Mesenchymal stem cell (in vitro differentiated cells and primary cell): ENCODE results near the gene FZD7.

Experiments used
- DNase-seq: peaks from one replicate; pipeline ENCODE4 v3.0.0-alpha.2; 2013
- H2AFZ ChIP-seq: one replicate; pipeline ENCODE4 v1.6.1; 2013; ENCODE audit warnings: low read depth, mild to moderate bottlenecking, control low read depth, inconsistent platforms, low read length, moderate library complexity
- H2AK5ac ChIP-seq: 2 replicates; pipeline ENCODE4 v1.6.1; 2013; ENCODE audit warnings: low read length, moderate library complexity, mild to moderate bottlenecking, inconsistent platforms; ENCODE audit not compliant: severe bottlenecking
- H2BK120ac ChIP-seq: one replicate; pipeline ENCODE4 v1.6.1; 2013; ENCODE audit warnings: low read depth, mild to moderate bottlenecking, inconsistent platforms, low read length, moderate library complexity
- H2BK12ac ChIP-seq, 2 experiments: one replicate each; pipeline ENCODE4 v1.6.1; 2013; ENCODE audit warnings: inconsistent platforms in 2 of 2, low read length in 2 of 2, mild to moderate bottlenecking in 2 of 2, moderate library complexity in 2 of 2, control low read depth in 1 of 2
- H2BK15ac ChIP-seq: one replicate; pipeline ENCODE4 v1.6.1; 2013; ENCODE audit warnings: mild to moderate bottlenecking, low read depth, inconsistent platforms; ENCODE audit not compliant: poor library complexity, severe bottlenecking
- H2BK5ac ChIP-seq: 2 replicates; pipeline ENCODE4 v1.6.1; 2013; ENCODE audit warnings: low read depth, mild to moderate bottlenecking, low read length, control low read depth, inconsistent platforms; ENCODE audit not compliant: poor library complexity, severe bottlenecking
- H3K14ac ChIP-seq, 2 experiments: one replicate each; pipeline ENCODE4 v1.6.1; 2013; ENCODE audit warnings: inconsistent platforms in 2 of 2, low read length in 2 of 2, control low read depth in 1 of 2, mild to moderate bottlenecking in 1 of 2, moderate library complexity in 1 of 2
- H3K18ac ChIP-seq, 2 experiments: one replicate each; pipeline ENCODE4 v1.6.1; 2013; ENCODE audit warnings: inconsistent platforms in 2 of 2, low read length in 2 of 2, control low read depth in 1 of 2, low read depth in 1 of 2, mild to moderate bottlenecking in 1 of 2
- H3K23ac ChIP-seq, 2 experiments: one replicate each; pipeline ENCODE4 v1.6.1; 2013; ENCODE audit warnings: inconsistent platforms in 2 of 2, low read length in 2 of 2, mild to moderate bottlenecking in 2 of 2, moderate library complexity in 2 of 2, control low read depth in 1 of 2
- H3K27ac ChIP-seq: 2 replicates; pipeline ENCODE4 v1.5.1; 2013; ENCODE audit warnings: mild to moderate bottlenecking, moderate library complexity, low read length, control low read depth, inconsistent platforms; ENCODE audit not compliant: poor library complexity, severe bottlenecking
- H3K27me3 ChIP-seq, 2 experiments: 2 replicates each; pipeline versions ENCODE4 v1.6.1 to v1.7.0; 2013; ENCODE audit warnings: low read length in 2 of 2, mild to moderate bottlenecking in 2 of 2, moderate library complexity in 2 of 2, control low read depth in 1 of 2, inconsistent platforms in 1 of 2; ENCODE audit not compliant: control insufficient read depth in 1 of 2, insufficient read depth in 1 of 2
- H3K36me3 ChIP-seq, 2 experiments: 2 replicates each; pipeline versions ENCODE4 v1.6.1 to v1.7.0; 2013; ENCODE audit warnings: low read length in 2 of 2, control low read depth in 1 of 2, inconsistent platforms in 1 of 2, low read depth in 1 of 2, mild to moderate bottlenecking in 1 of 2; ENCODE audit not compliant: insufficient read depth in 2 of 2, control insufficient read depth in 1 of 2
- H3K4ac ChIP-seq, 2 experiments: one replicate each; pipeline ENCODE4 v1.6.1; 2013; ENCODE audit warnings: inconsistent platforms in 2 of 2, low read length in 2 of 2, mild to moderate bottlenecking in 2 of 2, moderate library complexity in 2 of 2, control low read depth in 1 of 2, low read depth in 1 of 2
- H3K4me1 ChIP-seq: 2 replicates; pipeline ENCODE4 v1.6.1; 2013; ENCODE audit warnings: low read depth, low read length, control low read depth; ENCODE audit not compliant: control insufficient read depth, insufficient read depth
- H3K4me2 ChIP-seq: 2 replicates; pipeline ENCODE4 v1.6.1; 2013; ENCODE audit warnings: low read length, mild to moderate bottlenecking, inconsistent platforms; ENCODE audit not compliant: poor library complexity, severe bottlenecking
- H3K4me3 ChIP-seq, 2 experiments: 2 replicates each; pipeline versions ENCODE4 v1.5.1 to v1.7.0; 2013; ENCODE audit warnings: low read length in 2 of 2, mild to moderate bottlenecking in 2 of 2, control low read depth in 1 of 2, low read depth in 1 of 2; ENCODE audit not compliant: insufficient read depth in 1 of 2
- H3K79me1 ChIP-seq: replicated peaks from 2 replicates; pipeline ENCODE4 v1.6.1; 2013; ENCODE audit warnings: mild to moderate bottlenecking, control low read depth, low read length, inconsistent platforms; ENCODE audit not compliant: poor library complexity, severe bottlenecking
- H3K9ac ChIP-seq: 2 replicates; pipeline ENCODE4 v1.7.0; 2013; ENCODE audit warnings: mild to moderate bottlenecking, low read length, moderate library complexity
- H3K9me3 ChIP-seq: 2 replicates; pipeline ENCODE4 v1.7.0; 2013; ENCODE audit warnings: mild to moderate bottlenecking, low read length; ENCODE audit not compliant: control insufficient read depth
- H4K8ac ChIP-seq: one replicate; pipeline ENCODE4 v1.6.1; 2013; ENCODE audit warnings: inconsistent platforms, mild to moderate bottlenecking, low read length, moderate library complexity
- H4K91ac ChIP-seq: one replicate; pipeline ENCODE4 v1.6.1; 2013; ENCODE audit warnings: mild to moderate bottlenecking, low read length, inconsistent platforms
- WGBS: methylation state at CpG from one replicate; pipeline ENCODE4 v1.1.7; 2013; ENCODE audit warnings: mixed read lengths; 5-methylcytosine and 5-hydroxymethylcytosine counted together

The FZD7 gene

DNA sequence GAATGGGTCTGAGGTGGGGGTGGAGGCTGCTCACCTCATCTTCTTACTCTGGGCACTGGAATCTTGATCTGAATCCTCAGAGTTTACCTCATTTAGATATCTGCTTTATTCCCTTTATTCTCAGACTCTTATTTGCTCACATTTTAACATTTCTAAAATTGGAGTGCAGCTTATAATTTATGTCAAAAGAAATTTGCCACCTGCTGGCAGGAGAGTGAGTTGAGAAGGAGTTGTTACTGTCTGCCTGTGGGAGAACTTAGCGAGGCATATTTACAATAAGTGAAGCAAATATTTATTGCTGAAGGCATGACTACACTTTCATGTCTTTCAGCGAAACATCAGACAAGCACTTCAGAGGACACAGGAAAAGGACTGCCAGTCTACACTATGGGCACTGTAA is 23.0 kb downstream of the FZD7 start:
- Histone ChIP-seq H3K27me3 (peaks cover 3 to 38% of the 10 kb centered on the region in 2 experiments), H4K91ac (no peak overlapping the region), H2BK5ac (no peak overlapping the region), H2AFZ (no peak overlapping the region), H3K4me2 (no peak overlapping the region), H2AK5ac (no peak overlapping the region), H2BK120ac (no peak overlapping the region), H3K4me3 (no peak overlapping the region), H3K23ac (no peak overlapping the region), H3K79me1 (no peaks in the 10 kb centered on the region), H3K4ac (no peak overlapping the region), H3K9ac (no peak overlapping the region), H3K18ac (no peak overlapping the region), H3K4me1 (peaks cover 2% of the 10 kb centered on the region), H3K27ac (no peak overlapping the region), H4K8ac (no peak overlapping the region), H2BK15ac (no peak overlapping the region), H2BK12ac (no peak overlapping the region), H3K14ac (no peak overlapping the region), H3K36me3 (no peaks in the 10 kb centered on the region), H3K9me3 (no peaks in the 10 kb centered on the region)
- DNase-seq: peak; percentile 28
- no CpG with 5 or more reads among the region's 2 CpGs for WGBS

- no peak for DNase-seq
- H2BK5ac ChIP-seq: no peak overlapping the region
- H3K23ac ChIP-seq: no peak overlapping the region
- H3K79me1 ChIP-seq: no peaks in the 10 kb centered on the region
- no peaks in the 10 kb centered on the region for H3K9me3 ChIP-seq
- no peak overlapping the region for H3K4me3 ChIP-seq
- H4K8ac ChIP-seq: no peak overlapping the region
- no peak overlapping the region for H2AFZ ChIP-seq
- no peak overlapping the region for H3K18ac ChIP-seq
- no peaks in the 10 kb centered on the region for H3K4me1 ChIP-seq
- no peak overlapping the region for H3K4me2 ChIP-seq
- H3K4ac ChIP-seq: no peak overlapping the region
- no peak overlapping the region for H2BK120ac ChIP-seq
- H3K36me3 ChIP-seq: no peaks in the 10 kb centered on the region
- no peak overlapping the region for H3K27ac ChIP-seq
- H3K14ac ChIP-seq: no peak overlapping the region
- H2BK15ac ChIP-seq: no peak overlapping the region
- no CpG with 5 or more reads among the region's 3 CpGs for WGBS
- H2AK5ac ChIP-seq: no peak overlapping the region
- no peak overlapping the region for H4K91ac ChIP-seq
- H2BK12ac ChIP-seq: no peak overlapping the region
- peaks cover 0 to 25% of the 10 kb centered on the region in 2 experiments for H3K27me3 ChIP-seq
- H3K9ac ChIP-seq: no peak overlapping the region
Observed at GRCh38 chr2:202060218-202060617, 26.6 kb downstream of the FZD7 start.

DNA sequence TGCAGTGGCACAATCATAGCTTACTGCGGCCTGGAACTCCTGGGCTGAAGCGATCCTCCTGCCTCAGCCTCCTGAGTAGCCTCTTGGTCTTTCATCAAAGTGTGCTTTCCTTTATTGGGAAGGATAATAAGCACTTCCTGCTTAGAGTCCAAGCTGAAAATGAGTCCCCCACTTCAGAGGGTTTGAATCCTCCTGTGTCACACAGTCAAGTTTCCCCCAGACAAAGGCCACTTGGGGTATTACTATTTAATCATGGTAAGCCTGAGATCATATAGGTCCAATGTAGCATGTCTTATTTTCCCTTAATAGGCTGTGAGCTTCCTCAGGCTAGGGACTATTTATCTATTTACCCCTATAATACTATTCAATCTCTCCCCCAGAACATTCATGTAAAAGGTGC is 28.0 kb downstream of the FZD7 start:
- Histone ChIP-seq H3K4me3 (no peak overlapping the region), H4K8ac (no peak overlapping the region), H3K27ac (no peak overlapping the region), H2AK5ac (no peak overlapping the region), H3K36me3 (no peaks in the 10 kb centered on the region), H3K18ac (no peak overlapping the region), H2AFZ (no peak overlapping the region), H3K23ac (no peak overlapping the region), H3K79me1 (no peaks in the 10 kb centered on the region), H3K9me3 (no peaks in the 10 kb centered on the region), H4K91ac (no peak overlapping the region), H3K9ac (no peak overlapping the region), H2BK15ac (no peak overlapping the region), H3K4me1 (no peaks in the 10 kb centered on the region), H3K4me2 (no peak overlapping the region), H3K27me3 (peaks cover 0 to 10% of the 10 kb centered on the region in 2 experiments), H3K14ac (no peak overlapping the region), H2BK5ac (no peak overlapping the region), H2BK120ac (no peak overlapping the region), H2BK12ac (no peak overlapping the region), H3K4ac (no peak overlapping the region)
- 100% methylated on average over 2 of the region's 2 CpGs for WGBS
- DNase-seq: no peak

- H3K27me3 ChIP-seq: no peaks in the 10 kb centered on the region
- H3K4me2 ChIP-seq: peak overlapping the region; percentile 10
- no peak overlapping the region for H4K8ac ChIP-seq
- peak overlapping the region in 1 of 2 experiments; percentile 37 for H2BK12ac ChIP-seq
- no peaks in the 10 kb centered on the region for H3K4me1 ChIP-seq
- no peak overlapping the region for H2AFZ ChIP-seq
- H3K23ac ChIP-seq: no peak overlapping the region
- no peak overlapping the region for H3K4ac ChIP-seq
- H3K79me1 ChIP-seq: no peaks in the 10 kb centered on the region
- H4K91ac ChIP-seq: no peak overlapping the region
- H3K4me3 ChIP-seq: peak overlapping the region in 1 of 2 experiments; percentile 13
- H3K9me3 ChIP-seq: no peaks in the 10 kb centered on the region
- H3K36me3 ChIP-seq: no peaks in the 10 kb centered on the region
- peak overlapping the region; percentile 62 for H3K9ac ChIP-seq
- H2BK120ac ChIP-seq: no peak overlapping the region
- peak overlapping the region in 1 of 2 experiments; percentile 50 for H3K18ac ChIP-seq
- WGBS: 10% methylated on average over 3 of the region's 3 CpGs
- H2BK15ac ChIP-seq: no peak overlapping the region
- peak overlapping the region; percentile 26 for H3K27ac ChIP-seq
- DNase-seq: peak; percentile 77
- H2AK5ac ChIP-seq: no peak overlapping the region
- no peak overlapping the region for H2BK5ac ChIP-seq
- no peak overlapping the region for H3K14ac ChIP-seq
Observed at GRCh38 chr2:202064171-202064880, 30.7 kb downstream of the FZD7 start.
